SK-N-SH treated with all-trans-retinoic acid at 6 μM for 48 hours (cell line): Measurements from ENCODE around the gene FBXL16.

Source experiments
- ATAC-seq: fragments of 200-7000 bp; cut with Tn5 transposase; 3 replicates; pipeline ENCODE4 v1.9.1; 2020; ENCODE audit warnings: mild to moderate bottlenecking, moderate library complexity
- ARNTL ChIP-seq: fragments of 450-650 bp; formaldehyde crosslinking; IDR thresholded peaks from 2 replicates; pipeline ENCODE4 v1.5.0; 2020; ENCODE audit warnings: low read depth, mild to moderate bottlenecking, moderate library complexity, borderline replicate concordance
- BACH2 ChIP-seq: fragments of 250-450 bp; sonication (Bioruptor Pico); IDR thresholded peaks from 2 replicates; pipeline ENCODE4 v1.9.0; 2021; ENCODE audit warnings: mild to moderate bottlenecking, borderline replicate concordance
- CSDC2 ChIP-seq: fragments of 250-450 bp; sonication (Bioruptor Pico); IDR thresholded peaks from 2 replicates; pipeline ENCODE4 v1.5.0; 2020; ENCODE audit warnings: mild to moderate bottlenecking, moderate library complexity
- CSRNP3 ChIP-seq: fragments of 250-450 bp; sonication (Bioruptor Pico); IDR thresholded peaks from 2 replicates; pipeline ENCODE4 v1.5.1; 2021; ENCODE audit warnings: mild to moderate bottlenecking, moderate library complexity
- ESRRG ChIP-seq: fragments of 250-450 bp; sonication (Bioruptor Pico); IDR thresholded peaks from 2 replicates; pipeline ENCODE4 v1.6.1; 2021; ENCODE audit warnings: mild to moderate bottlenecking
- GLIS3 ChIP-seq: fragments of 250-450 bp; sonication (Bioruptor Pico); IDR thresholded peaks from 2 replicates; pipeline ENCODE4 v1.5.0; 2020; ENCODE audit warnings: mild to moderate bottlenecking, moderate library complexity
- ISL1 ChIP-seq: fragments of 250-450 bp; sonication (Bioruptor Pico); IDR thresholded peaks from 2 replicates; pipeline ENCODE4 v2.1.2; 2022; ENCODE audit warnings: mild to moderate bottlenecking, moderate library complexity
- PATZ1 ChIP-seq: fragments of 250-450 bp; sonication (Bioruptor Pico); IDR thresholded peaks from 2 replicates; pipeline ENCODE4 v1.8.0; 2020; ENCODE audit warnings: mild to moderate bottlenecking, moderate library complexity, borderline replicate concordance
- PPARA ChIP-seq: fragments of 250-450 bp; sonication (Bioruptor Pico); IDR thresholded peaks from 2 replicates; pipeline ENCODE4 v1.5.0; 2020; ENCODE audit warnings: mild to moderate bottlenecking, borderline replicate concordance
- RARB ChIP-seq: fragments of 250-450 bp; sonication (Bioruptor Pico); IDR thresholded peaks from 2 replicates; pipeline ENCODE4 v1.8.0; 2021; ENCODE audit warnings: mild to moderate bottlenecking, moderate library complexity
- SNAI2 ChIP-seq: fragments of 250-450 bp; sonication (Bioruptor Pico); IDR thresholded peaks from 2 replicates; pipeline ENCODE4 v1.5.0; 2020; ENCODE audit warnings: mild to moderate bottlenecking, moderate library complexity
- TCF4 ChIP-seq: fragments of 250-450 bp; sonication (Bioruptor Pico); IDR thresholded peaks from 2 replicates; pipeline ENCODE4 v1.8.0; 2021; ENCODE audit warnings: mild to moderate bottlenecking, moderate library complexity, borderline replicate concordance
- TOX ChIP-seq: fragments of 250-450 bp; sonication (Bioruptor Pico); IDR thresholded peaks from 2 replicates; pipeline ENCODE4 v1.8.0; 2021; ENCODE audit warnings: mild to moderate bottlenecking, moderate library complexity, borderline replicate concordance
- TSHZ2 ChIP-seq: fragments of 250-450 bp; sonication (Bioruptor Pico); IDR thresholded peaks from 2 replicates; pipeline ENCODE4 v1.5.0; 2020; ENCODE audit warnings: mild to moderate bottlenecking, moderate library complexity
- ZC3H10 ChIP-seq: fragments of 250-450 bp; sonication (Bioruptor Pico); IDR thresholded peaks from 2 replicates; pipeline ENCODE4 v1.5.1; 2021; ENCODE audit warnings: mild to moderate bottlenecking, moderate library complexity
- ZFP30 ChIP-seq: fragments of 450-650 bp; formaldehyde crosslinking; IDR thresholded peaks from 2 replicates; pipeline ENCODE4 v1.5.0; 2022; ENCODE audit warnings: mild to moderate bottlenecking, moderate library complexity
- ZNF70 ChIP-seq: fragments of 450-650 bp; formaldehyde crosslinking; IDR thresholded peaks from 2 replicates; pipeline ENCODE4 v1.5.0; 2020; ENCODE audit warnings: mild to moderate bottlenecking, moderate library complexity
- ZNF8 ChIP-seq: fragments of 450-650 bp; formaldehyde crosslinking; IDR thresholded peaks from 2 replicates; pipeline ENCODE4 v1.5.0; 2020; ENCODE audit warnings: mild to moderate bottlenecking, moderate library complexity
- TF ChIP-seq, protein P1 (sequence below): fragments of 250-450 bp; sonication (Bioruptor Pico); IDR thresholded peaks from 2 replicates; pipeline ENCODE4 v1.8.0; 2021; ENCODE audit warnings: low read depth, mild to moderate bottlenecking, moderate library complexity, borderline replicate concordance

FBXL16 gene

DNA sequence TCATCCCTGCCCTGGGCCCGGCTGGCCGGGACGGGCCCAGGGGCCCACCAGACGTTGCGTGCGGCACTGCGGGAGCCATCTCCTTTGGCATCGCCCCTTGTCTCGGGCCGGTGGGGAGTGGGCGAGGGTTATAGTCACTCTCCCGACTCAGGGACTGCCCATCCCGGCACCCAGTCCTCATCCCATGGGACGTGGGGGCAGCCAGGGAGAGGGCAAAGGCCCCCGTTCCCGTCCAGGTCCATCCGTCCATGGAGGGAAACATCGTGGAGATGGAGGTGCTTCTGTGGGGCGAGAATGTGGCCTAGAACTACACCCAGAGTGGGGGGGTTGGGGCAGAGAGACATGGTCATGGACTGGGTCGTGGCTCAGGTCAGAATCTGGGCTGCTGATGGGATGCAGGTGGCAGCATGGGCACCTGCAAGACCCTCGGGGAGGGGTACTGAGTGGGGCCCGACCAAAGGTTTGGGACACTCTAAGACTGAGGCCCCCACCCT lies 58.9 kb downstream of the FBXL16 start:
- TF ChIP-seq CSRNP3 (CRISPR knock-in tag) (no peak), ZNF70 (CRISPR knock-in tag) (no peak), TCF4 (CRISPR knock-in tag) (no peak), ARNTL (CRISPR knock-in tag) (no peak), BACH2 (CRISPR knock-in tag) (no peak), RARB (CRISPR knock-in tag) (no peak), ZC3H10 (CRISPR knock-in tag) (no peak)
- TF ChIP-seq, protein P1, sequence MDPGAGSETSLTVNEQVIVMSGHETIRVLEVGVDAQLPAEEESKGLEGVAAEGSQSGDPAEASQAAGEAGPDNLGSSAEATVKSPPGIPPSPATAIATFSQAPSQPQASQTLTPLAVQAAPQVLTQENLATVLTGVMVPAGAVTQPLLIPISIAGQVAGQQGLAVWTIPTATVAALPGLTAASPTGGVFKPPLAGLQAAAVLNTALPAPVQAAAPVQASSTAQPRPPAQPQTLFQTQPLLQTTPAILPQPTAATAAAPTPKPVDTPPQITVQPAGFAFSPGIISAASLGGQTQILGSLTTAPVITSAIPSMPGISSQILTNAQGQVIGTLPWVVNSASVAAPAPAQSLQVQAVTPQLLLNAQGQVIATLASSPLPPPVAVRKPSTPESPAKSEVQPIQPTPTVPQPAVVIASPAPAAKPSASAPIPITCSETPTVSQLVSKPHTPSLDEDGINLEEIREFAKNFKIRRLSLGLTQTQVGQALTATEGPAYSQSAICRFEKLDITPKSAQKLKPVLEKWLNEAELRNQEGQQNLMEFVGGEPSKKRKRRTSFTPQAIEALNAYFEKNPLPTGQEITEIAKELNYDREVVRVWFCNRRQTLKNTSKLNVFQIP (CRISPR knock-in tag), result no peak
- no peak for ATAC-seq

DNA sequence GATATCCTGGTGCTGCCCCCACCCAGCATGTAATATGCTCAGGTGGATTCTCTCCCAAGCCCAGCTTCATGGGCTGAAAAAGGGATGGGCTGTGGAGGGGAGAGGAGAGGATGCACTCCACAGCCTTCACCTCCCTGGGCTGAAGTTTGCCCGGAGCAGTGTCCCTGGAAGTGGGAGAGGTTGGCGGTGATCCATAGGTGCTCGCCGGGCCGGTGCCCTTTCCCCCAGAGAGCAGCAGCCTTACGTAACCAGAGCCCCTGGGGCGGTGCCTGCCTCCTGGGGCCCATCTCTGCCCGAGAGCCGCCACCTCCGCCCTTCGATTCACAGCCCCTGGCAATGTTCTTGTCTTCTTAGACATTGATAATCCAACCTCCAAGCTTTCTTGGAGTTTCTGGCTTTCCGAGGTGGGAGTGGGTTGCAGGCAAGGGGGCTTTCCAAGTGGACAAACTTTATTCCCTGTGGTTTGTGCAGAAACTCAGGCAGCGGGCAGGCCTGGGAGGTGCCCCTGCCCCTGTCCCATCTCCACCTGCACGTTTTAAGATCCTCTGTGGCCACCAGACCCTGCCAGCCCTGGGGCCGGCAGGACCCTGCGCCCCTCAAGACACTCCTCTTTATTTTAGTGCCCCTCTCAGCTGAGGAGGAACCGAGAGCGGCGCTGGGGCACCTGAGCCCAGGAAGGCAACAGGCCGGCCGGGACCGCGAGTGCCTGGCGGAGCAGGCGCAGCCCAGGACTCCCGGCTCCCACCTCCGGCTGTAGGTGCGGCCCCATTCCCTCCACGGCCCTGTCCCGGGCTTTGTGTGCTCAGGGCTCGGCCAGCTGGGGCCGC lies 59.5 kb downstream of the FBXL16 start:
- TF ChIP-seq TSHZ2 (no peak), BACH2 (CRISPR knock-in tag) (no peak), ARNTL (CRISPR knock-in tag) (no peak), ZNF70 (CRISPR knock-in tag) (no peak), SNAI2 (CRISPR knock-in tag) (no peak), RARB (CRISPR knock-in tag) (no peak), ESRRG (CRISPR knock-in tag) (no peak), CSDC2 (CRISPR knock-in tag) (no peak), ZNF8 (CRISPR knock-in tag) (no peak), GLIS3 (CRISPR knock-in tag) (no peak), CSRNP3 (CRISPR knock-in tag) (no peak), ZC3H10 (CRISPR knock-in tag) (no peak)
- TF ChIP-seq, all 23 proteins: peak for 0
- no peak for ATAC-seq

DNA sequence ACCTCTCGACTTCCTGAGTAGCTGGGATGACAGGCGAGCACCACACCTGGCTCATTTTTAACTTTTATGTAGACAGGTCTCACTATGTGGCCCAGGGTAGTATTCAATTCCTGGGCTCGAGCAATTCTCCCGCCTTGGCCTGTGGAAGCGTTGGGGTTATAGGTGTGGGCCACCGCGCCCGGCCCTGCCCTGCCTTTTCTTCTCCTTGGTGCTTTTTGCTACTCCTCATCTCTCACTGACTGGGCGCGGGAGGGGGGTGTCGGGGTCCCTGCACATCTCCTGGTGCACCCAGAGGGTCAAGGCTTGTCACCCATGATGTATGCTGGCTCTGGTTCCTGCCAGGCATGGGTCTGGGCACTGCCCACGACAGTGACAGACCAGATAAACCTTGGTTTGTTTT lies 61.0 kb downstream of the FBXL16 start:
- no peak for ATAC-seq
- TF ChIP-seq TOX, result no peak
- TF ChIP-seq, protein P1 (CRISPR knock-in tag), result no peak
- TF ChIP-seq PATZ1 (CRISPR knock-in tag), result no peak
- no peak for TF ChIP-seq RARB (CRISPR knock-in tag)
- TF ChIP-seq ARNTL (CRISPR knock-in tag), result no peak
- no peak for TF ChIP-seq ZNF8 (CRISPR knock-in tag)
- TF ChIP-seq ISL1, result no peak
- TF ChIP-seq ZFP30, result no peak
- TF ChIP-seq PPARA (CRISPR knock-in tag), result no peak
- no peak for TF ChIP-seq TCF4 (CRISPR knock-in tag)
- no peak for TF ChIP-seq TSHZ2
- no peak for TF ChIP-seq ZC3H10 (CRISPR knock-in tag)
- no peak for TF ChIP-seq ZNF70 (CRISPR knock-in tag)
- no peak for TF ChIP-seq GLIS3 (CRISPR knock-in tag)
- no peak for TF ChIP-seq ESRRG (CRISPR knock-in tag)
- TF ChIP-seq SNAI2 (CRISPR knock-in tag), result no peak
